Mammary epithelial cell (primary cell): ENCODE measurements around the gene EXOC6B.

Experiments
- CTCF ChIP-seq, 2 donors: IDR thresholded peaks in 1 of 2; conservative IDR thresholded peaks in 1 of 2; 2 replicates each; pipeline ENCODE4 v1.5.1; 2011 to 2012; ENCODE audit warnings: inconsistent platforms in 2 of 2, low read length in 2 of 2, mild to moderate bottlenecking in 2 of 2, control low read depth in 1 of 2, low read depth in 1 of 2; ENCODE audit not compliant: insufficient read depth in 1 of 2; ENCODE audit errors: extremely low read depth in 1 of 2
- EZH2 ChIP-seq: IDR thresholded peaks from 2 replicates; pipeline ENCODE4 v1.6.1; 2012; ENCODE audit warnings: low read length, inconsistent platforms, borderline replicate concordance

- no peak for TF ChIP-seq CTCF (conservative IDR thresholded peaks at IDR 0.05 in 1 of 2, IDR thresholded peaks at IDR 0.05 in 1 of 2; ENCODE audit: extremely low read depth in 1 of 2, insufficient read depth in 1 of 2, low read depth in 1 of 2, low read length in 2 of 2)
- no peak for TF ChIP-seq EZH2
Observed at GRCh38 chr2:72149556-72150156, 676.2 kb downstream of the EXOC6B start.
